ENCODE measurements around the gene FBLN5. TPM values are rescaled to one million over a fixed set of nuclear protein-coding genes. Genes with fewer than 3 reads are reported as not detected.

FBLN5 gene, protein sequence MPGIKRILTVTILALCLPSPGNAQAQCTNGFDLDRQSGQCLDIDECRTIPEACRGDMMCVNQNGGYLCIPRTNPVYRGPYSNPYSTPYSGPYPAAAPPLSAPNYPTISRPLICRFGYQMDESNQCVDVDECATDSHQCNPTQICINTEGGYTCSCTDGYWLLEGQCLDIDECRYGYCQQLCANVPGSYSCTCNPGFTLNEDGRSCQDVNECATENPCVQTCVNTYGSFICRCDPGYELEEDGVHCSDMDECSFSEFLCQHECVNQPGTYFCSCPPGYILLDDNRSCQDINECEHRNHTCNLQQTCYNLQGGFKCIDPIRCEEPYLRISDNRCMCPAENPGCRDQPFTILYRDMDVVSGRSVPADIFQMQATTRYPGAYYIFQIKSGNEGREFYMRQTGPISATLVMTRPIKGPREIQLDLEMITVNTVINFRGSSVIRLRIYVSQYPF
- total RNA-seq, result 100 to 1,000 TPM in 1 of 8 experiments, 1 to 10 TPM in 5, under 1 TPM in 2; 0.50 to 516 (median 3.4) TPM

- H3K4me3 ChIP-seq, result peak within 1 kb of the TSS; percentile 30 to 39 (median 34)
- WGBS, 10 experiments, result 0 to 40% (median 17%) methylated on average over 1 to 6 of the region's 54 CpGs; no CpG with 5 or more reads in 3 of the 10 experiments
- no peak within 1 kb of the TSS for H3K27ac ChIP-seq
- no peaks in the 10 kb centered on the region for H3K4me1 ChIP-seq (replicated peaks in 1 of 2)
- in situ Hi-C loops (cut with MboI; ENCODE audit: low pct_unique_long_range_greater_than_20kb in 2 of 9, low sequenced_read_pairs in 9 of 9, unreplicated experiment in 9 of 9), result no loop called here
- ATAC-seq (replicated peaks in 6 of 8), result peak; percentile 86 to 97 (median 92)
Measured at GRCh38 chr14:91947475-91948184, at the start of gene FBLN5. FBLN5 (minus strand) TSS chr14:91947694; CDS start chr14:91947229, 465 bp downstream.

DNA sequence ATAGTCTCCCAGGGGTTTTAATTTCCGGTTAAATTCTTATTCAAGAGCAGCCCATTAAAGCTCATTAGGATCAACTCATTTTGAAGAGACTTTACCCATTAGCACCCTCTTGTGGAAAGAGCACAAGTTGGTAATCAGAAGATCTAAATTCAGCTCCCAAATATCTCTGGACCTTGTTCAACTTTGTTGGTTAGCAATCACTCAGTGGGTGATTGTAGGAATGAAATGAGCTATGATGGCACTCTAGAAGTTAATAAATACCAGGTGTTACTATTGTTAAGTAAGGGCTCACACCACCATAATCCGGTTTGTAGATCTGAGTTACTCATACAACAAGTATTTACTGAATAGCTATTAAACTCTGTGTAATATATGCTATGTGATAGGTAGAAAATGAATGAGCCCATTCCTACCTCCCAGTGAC, 49.5 kb upstream of the FBLN5 start:
- Histone ChIP-seq H3K27ac (no peak overlapping the region), H3K4me1 (replicated peaks in 1 of 2) (no peaks in the 10 kb centered on the region), H3K4me3 (no peak overlapping the region)
- ATAC-seq (replicated peaks in 6 of 8), result peak in 4 of 8 experiments; percentile 30 to 77 (median 65)
- 0 to 86% (median 57%) methylated on average over 1 to 2 of the region's 2 CpGs; no CpG with 5 or more reads in 3 of the 10 experiments for WGBS, 10 experiments
- in situ Hi-C loops (cut with MboI; ENCODE audit: low pct_unique_long_range_greater_than_20kb in 2 of 9, low sequenced_read_pairs in 9 of 9, unreplicated experiment in 9 of 9), result no loop called here

DNA sequence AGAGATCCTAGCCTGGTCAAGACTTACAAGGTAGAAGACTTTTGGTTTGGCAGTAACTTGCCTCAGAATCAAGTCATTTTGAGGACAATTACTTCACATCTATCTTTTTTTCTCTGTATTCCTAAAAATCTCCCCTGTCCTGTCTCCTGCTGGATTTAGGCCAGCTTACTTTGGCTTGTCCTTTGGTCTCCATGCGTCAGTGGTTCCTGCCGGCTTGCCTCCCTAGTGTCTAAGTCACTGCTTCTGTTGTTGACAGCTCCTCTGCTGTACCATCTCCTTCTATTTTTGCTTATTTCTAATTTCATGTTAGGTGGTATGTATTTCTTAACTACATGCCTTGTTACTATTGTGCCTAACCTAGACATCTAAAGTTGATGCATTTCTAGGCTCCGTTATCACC, 39.7 kb upstream of the FBLN5 start:
- Histone ChIP-seq H3K27ac (no peak overlapping the region), H3K4me3 (no peak overlapping the region), H3K4me1 (replicated peaks in 1 of 2) (no peaks in the 10 kb centered on the region)
- WGBS, 10 experiments, result 80 to 100% (median 92%) methylated on average over 1 to 3 of the region's 3 CpGs; no CpG with 5 or more reads in 1 of the 10 experiments
- in situ Hi-C loops (cut with MboI; ENCODE audit: low pct_unique_long_range_greater_than_20kb in 2 of 9, low sequenced_read_pairs in 9 of 9, unreplicated experiment in 9 of 9), result no loop called here
- ATAC-seq (replicated peaks in 6 of 8), result no peak

DNA sequence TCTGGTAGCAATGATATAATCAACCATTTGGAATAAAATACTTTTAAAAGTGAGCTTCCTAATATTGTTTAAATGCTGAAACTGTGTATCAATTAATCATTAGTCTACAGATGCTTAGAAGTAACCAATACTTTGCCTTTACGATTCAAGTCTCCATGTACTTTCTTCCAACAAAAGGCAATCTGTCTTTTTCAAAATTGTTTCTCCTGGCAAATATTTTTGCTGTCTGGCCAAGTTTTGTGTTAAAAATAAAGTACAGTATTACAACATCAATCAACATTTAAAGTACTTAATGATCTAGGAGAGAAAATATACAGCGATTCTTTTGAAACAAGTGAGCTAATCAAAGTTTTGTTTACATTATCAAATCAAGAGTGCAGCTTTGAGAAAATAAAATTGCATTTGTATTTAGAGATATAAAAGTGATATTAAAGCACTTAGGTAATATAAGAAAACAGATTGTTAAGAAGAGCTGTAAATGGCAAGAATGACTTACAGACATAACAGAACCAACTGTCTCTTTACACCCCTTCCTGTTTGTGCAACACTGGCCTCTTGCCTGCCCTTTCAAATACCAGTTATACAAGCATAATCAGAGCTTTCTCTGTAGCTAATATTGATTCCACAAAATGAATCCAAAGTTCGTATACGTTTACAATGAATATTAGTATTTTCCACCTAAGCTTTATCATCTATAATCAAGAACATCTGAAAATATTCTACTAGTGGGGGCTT, 38.2 kb upstream of the FBLN5 start:
- Histone ChIP-seq H3K27ac (no peak overlapping the region), H3K4me3 (no peak overlapping the region), H3K4me1 (replicated peaks in 1 of 2) (no peaks in the 10 kb centered on the region)
- WGBS, 10 experiments, result 3 to 100% (median 95%) methylated on average over 2 to 4 of the region's 4 CpGs
- in situ Hi-C loops (cut with MboI; ENCODE audit: low pct_unique_long_range_greater_than_20kb in 2 of 9, low sequenced_read_pairs in 9 of 9, unreplicated experiment in 9 of 9), result no loop called here
- ATAC-seq (replicated peaks in 6 of 8), result no peak

DNA sequence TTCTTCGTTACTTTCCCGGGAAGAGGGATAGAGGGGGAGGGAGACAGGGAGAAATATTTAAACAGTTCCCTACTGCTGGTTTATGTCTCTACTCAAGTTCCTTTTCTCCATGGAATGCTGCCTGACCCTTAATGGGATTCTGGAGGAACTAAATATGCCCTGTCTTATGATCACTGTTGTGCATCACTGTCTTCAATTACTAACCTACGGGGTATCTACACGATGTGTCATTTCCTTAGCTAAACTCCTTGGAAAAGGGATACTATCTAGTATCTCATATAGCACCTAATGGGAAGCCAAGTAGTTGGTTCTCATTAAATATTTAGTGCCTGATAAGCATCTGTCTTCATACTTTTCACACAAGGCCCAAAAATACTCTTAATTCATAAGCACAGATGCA, 37.5 kb upstream of the FBLN5 start:
- ATAC-seq (replicated peaks in 6 of 8), result no peak
- Histone ChIP-seq H3K27ac (no peak overlapping the region), H3K4me3 (no peak overlapping the region), H3K4me1 (replicated peaks in 1 of 2) (no peaks in the 10 kb centered on the region)
- 21 to 100% (median 93%) methylated on average over 2 to 4 of the region's 4 CpGs; no CpG with 5 or more reads in 1 of the 10 experiments for WGBS, 10 experiments
- in situ Hi-C loops (cut with MboI; ENCODE audit: low pct_unique_long_range_greater_than_20kb in 2 of 9, low sequenced_read_pairs in 9 of 9, unreplicated experiment in 9 of 9), result no loop called here

DNA sequence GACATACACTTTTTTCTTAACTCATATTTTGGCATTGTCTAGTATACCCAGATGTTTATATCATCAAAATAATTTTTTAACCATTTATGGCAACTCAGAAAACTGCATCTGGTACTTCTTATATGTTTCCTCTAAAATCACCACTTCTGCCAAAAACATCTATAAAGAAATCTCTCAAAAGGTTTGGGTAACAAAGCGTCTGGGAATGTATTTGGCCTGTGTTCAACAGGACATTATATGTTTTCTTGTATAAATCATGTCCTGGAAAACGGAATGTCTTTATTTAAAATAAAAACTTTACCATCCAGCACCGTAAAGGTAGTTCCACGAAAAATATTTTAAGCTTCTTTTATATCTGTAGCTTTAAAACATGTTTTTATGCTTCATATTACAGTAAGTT, 36.1 kb upstream of the FBLN5 start:
- Histone ChIP-seq H3K27ac (no peak overlapping the region), H3K4me3 (no peak overlapping the region), H3K4me1 (replicated peaks in 1 of 2) (no peaks in the 10 kb centered on the region)
- in situ Hi-C loops (cut with MboI; ENCODE audit: low pct_unique_long_range_greater_than_20kb in 2 of 9, low sequenced_read_pairs in 9 of 9, unreplicated experiment in 9 of 9), result no loop called here
- no peak for ATAC-seq (replicated peaks in 6 of 8)
- 0 to 97% (median 86%) methylated on average over 1 to 4 of the region's 4 CpGs for WGBS, 10 experiments

DNA sequence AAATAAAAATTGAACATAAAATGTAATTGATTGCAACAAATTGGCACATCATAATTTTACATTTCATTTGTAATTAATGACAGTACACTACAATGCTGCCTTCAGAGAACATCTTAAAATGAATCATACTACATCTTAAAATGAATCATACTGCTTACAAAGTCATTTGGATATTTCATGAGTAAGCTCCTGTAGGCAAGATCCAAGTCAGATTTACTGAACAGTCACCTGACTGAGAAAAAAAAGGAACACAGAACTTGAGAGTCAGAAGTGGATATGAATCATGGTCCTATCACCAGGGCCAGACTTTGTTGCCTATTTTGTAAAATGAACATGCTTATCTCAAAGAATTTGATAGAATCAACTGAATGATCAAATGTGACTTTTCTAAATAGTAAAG, 32.7 kb upstream of the FBLN5 start:
- Histone ChIP-seq H3K4me1 (replicated peaks in 1 of 2) (no peaks in the 10 kb centered on the region), H3K27ac (no peak overlapping the region), H3K4me3 (no peak overlapping the region)
- peak; percentile 14 to 99 (median 56) for ATAC-seq (replicated peaks in 6 of 8)
- in situ Hi-C loops (cut with MboI; ENCODE audit: low pct_unique_long_range_greater_than_20kb in 2 of 9, low sequenced_read_pairs in 9 of 9, unreplicated experiment in 9 of 9), result no loop called here

DNA sequence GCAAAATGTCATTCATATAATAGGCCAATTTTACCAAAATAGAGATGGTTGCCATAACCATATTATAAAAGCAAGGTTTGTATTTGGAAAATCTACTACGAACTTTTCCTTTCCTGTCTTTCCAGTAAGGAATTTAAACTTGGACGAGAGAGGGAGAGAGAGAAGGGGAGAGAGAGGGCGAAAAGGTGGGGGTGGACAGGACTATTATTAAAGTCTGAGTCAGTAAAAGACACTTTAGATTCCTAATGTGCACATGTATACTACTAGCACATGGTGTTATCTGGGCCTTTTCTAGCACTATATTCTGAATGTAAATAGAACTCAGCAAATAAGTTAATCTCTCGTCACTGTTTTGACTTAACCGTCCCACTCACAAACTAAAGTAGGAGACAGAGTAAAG, 30.4 kb upstream of the FBLN5 start:
- H3K27ac ChIP-seq, result no peak overlapping the region
- WGBS, 10 experiments, result 71 to 100% (median 94%) methylated on average over 1 to 5 of the region's 5 CpGs; no CpG with 5 or more reads in 2 of the 10 experiments
- ATAC-seq (replicated peaks in 6 of 8), result no peak
- in situ Hi-C loops (cut with MboI; ENCODE audit: low pct_unique_long_range_greater_than_20kb in 2 of 9, low sequenced_read_pairs in 9 of 9, unreplicated experiment in 9 of 9), result no loop called here
- no peaks in the 10 kb centered on the region for H3K4me1 ChIP-seq (replicated peaks in 1 of 2)
- no peak overlapping the region for H3K4me3 ChIP-seq

DNA sequence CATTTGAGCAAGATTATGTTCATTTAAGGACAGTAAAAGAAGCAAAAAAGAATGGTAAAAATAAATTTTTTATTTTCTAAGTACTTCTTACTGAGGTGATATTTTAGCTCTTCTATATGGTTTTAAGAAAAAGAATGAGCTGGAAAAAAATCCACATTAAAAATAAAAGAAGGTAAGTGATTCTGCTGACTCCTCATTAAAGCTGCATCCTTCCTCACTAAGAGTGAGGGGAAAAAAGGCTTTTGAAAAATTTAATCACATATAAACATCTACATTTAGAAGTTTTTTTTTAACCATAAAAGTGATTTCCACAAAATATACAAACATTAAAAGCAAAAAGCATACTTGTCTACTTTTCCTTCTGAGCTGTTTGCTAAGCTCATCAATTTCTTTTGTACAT, 28.3 kb upstream of the FBLN5 start:
- H3K27ac ChIP-seq, result no peak overlapping the region
- no peak overlapping the region for H3K4me3 ChIP-seq
- ATAC-seq (replicated peaks in 6 of 8), result no peak
- in situ Hi-C loops (cut with MboI; ENCODE audit: low pct_unique_long_range_greater_than_20kb in 2 of 9, low sequenced_read_pairs in 9 of 9, unreplicated experiment in 9 of 9), result no loop called here
- no peaks in the 10 kb centered on the region for H3K4me1 ChIP-seq (replicated peaks in 1 of 2)

- Histone ChIP-seq H3K27ac (no peak overlapping the region), H3K4me1 (replicated peaks in 1 of 2) (no peaks in the 10 kb centered on the region), H3K4me3 (no peak overlapping the region)
- WGBS, 10 experiments, result 75 to 100% (median 100%) methylated on average over 1 to 2 of the region's 2 CpGs; no CpG with 5 or more reads in 2 of the 10 experiments
- no peak for ATAC-seq (replicated peaks in 6 of 8)
- in situ Hi-C loops (cut with MboI; ENCODE audit: low pct_unique_long_range_greater_than_20kb in 2 of 9, low sequenced_read_pairs in 9 of 9, unreplicated experiment in 9 of 9), result no loop called here
Measured at GRCh38 chr14:91971188-91971778, 23.8 kb upstream of the FBLN5 start.

DNA sequence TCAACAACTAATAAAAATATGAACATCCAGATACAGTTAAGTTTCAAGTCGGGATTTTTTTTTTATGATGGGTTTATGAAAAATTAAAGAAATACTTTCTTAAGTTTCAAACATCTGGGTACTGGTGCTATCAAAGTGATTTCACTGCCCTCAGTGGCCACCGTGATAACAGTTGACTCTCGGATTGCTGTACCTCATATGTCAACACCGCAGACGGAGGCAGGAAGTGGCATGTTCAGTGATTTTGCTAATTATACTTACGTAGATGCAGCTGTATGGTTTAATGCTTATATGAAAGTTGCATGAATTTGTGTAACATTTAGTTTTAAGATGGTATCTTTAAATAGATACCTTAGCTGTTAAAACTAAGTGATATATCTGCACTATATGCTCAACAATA, 20.8 kb upstream of the FBLN5 start:
- in situ Hi-C loops (cut with MboI; ENCODE audit: low pct_unique_long_range_greater_than_20kb in 2 of 9, low sequenced_read_pairs in 9 of 9, unreplicated experiment in 9 of 9), result no loop called here
- Histone ChIP-seq H3K4me3 (no peak overlapping the region), H3K27ac (no peak overlapping the region), H3K4me1 (replicated peaks in 1 of 2) (no peaks in the 10 kb centered on the region)
- no peak for ATAC-seq (replicated peaks in 6 of 8)
- 41 to 100% (median 84%) methylated on average over 1 to 6 of the region's 6 CpGs for WGBS, 10 experiments

DNA sequence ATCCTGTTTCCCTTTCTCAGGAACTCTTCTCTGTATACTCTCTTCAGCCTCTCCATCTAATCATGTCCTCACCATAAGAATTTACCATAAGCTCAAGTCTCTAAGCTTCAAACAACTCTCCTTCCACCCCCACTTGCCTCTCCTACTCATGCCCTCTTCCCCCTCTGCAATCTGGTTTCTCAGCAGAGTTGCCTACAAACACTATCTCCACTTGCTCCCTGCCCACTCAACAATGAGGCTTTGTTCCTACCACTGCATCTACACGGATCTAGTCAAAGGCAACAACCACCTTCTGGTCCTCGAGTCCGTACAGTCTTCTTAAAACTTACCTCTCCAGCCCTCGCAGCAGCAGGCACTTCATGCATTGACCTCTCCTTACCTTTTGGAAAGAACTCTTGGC, 17.2 kb upstream of the FBLN5 start:
- H3K4me1 ChIP-seq (replicated peaks in 1 of 2), result no peaks in the 10 kb centered on the region
- no peak overlapping the region for H3K27ac ChIP-seq
- in situ Hi-C loops (cut with MboI; ENCODE audit: low pct_unique_long_range_greater_than_20kb in 2 of 9, low sequenced_read_pairs in 9 of 9, unreplicated experiment in 9 of 9), result no loop called here
- WGBS, 10 experiments, result 20 to 100% (median 86%) methylated on average over 1 to 4 of the region's 4 CpGs
- ATAC-seq (replicated peaks in 6 of 8), result no peak
- no peak overlapping the region for H3K4me3 ChIP-seq

GRCh38 chr14:91964011-91964410, 16.5 kb upstream of the FBLN5 start:
- WGBS, 10 experiments, result 17 to 100% (median 80%) methylated on average over 1 of the region's 1 CpG; no CpG with 5 or more reads in 1 of the 10 experiments
- no peaks in the 10 kb centered on the region for H3K4me1 ChIP-seq (replicated peaks in 1 of 2)
- in situ Hi-C loops (cut with MboI; ENCODE audit: low pct_unique_long_range_greater_than_20kb in 2 of 9, low sequenced_read_pairs in 9 of 9, unreplicated experiment in 9 of 9), result no loop called here
- no peak overlapping the region for H3K4me3 ChIP-seq
- ATAC-seq (replicated peaks in 6 of 8), result no peak
- no peak overlapping the region for H3K27ac ChIP-seq

All from motor neuron (in vitro differentiated cells).